K562 (cell line): ENCODE measurements around the gene DCAF7. TPM values are rescaled to one million over a fixed set of nuclear protein-coding genes. Genes with fewer than 3 reads are reported as not detected.

Experiments used
- ATAC-seq: fragments of 200-7000 bp; cut with Tn5 transposase; 3 replicates; pipeline ENCODE4 v1.9.1; 2020; ENCODE audit warnings: moderate library complexity
- BruUV-seq: library from RNA; stranded (reverse); fragments of 400-500 nt; replicated peaks from 2 replicates; lab custom pipeline; 2021; lab: Mats Ljungman, UMichigan
- CTCF ChIA-PET: fragments of 300-600 bp; formaldehyde crosslinking; extraction: SDS; loops from one replicate; lab custom pipeline; 2021; ENCODE audit warnings: low intra/inter-chr PET ratio; lab: Yijun Ruan, JAX
- POLR2A ChIA-PET: fragments of 300-600, 350-650 bp; sonication (Branson Sonifier 250); formaldehyde crosslinking; extraction: SDS; loops from one replicate; lab custom pipeline; 2021; ENCODE audit warnings: antibody characterized with exemption, inconsistent platforms; lab: Yijun Ruan, JAX
- DNase-seq, 4 experiments: peaks; one replicate each; pipeline versions ENCODE4 v3.0.0 to v3.0.0-alpha.2; 2011 to 2018; ENCODE audit warnings: low spot score in 3 of 4, mixed read lengths in 3 of 4; ENCODE audit errors: extremely low read depth in 1 of 4
- FAIRE-seq: peaks from 2 replicates; lab custom pipeline; 2011; peaks lifted over from hg19 to GRCh38; lab: Jason Lieb, UNC
- H2AFZ ChIP-seq: 2 replicates; pipeline ENCODE4 v1.6.0; 2011; ENCODE audit warnings: low read depth, low read length, control low read depth, inconsistent platforms
- H3K27ac ChIP-seq: fragments of 200-600 bp; 3 replicates; pipeline ENCODE4 v1.8.0; 2011; ENCODE audit warnings: low read depth, mild to moderate bottlenecking, control low read depth, inconsistent platforms, low read length, moderate library complexity, mixed read lengths; ENCODE audit errors: extremely low read depth
- H3K27me3 ChIP-seq, 2 experiments: fragments of 300-600 bp in 1 of 2; 2 replicates in 1 of 2; 3 replicates in 1 of 2; pipeline versions ENCODE4 v1.6.0 to v1.8.0; 2011; ENCODE audit warnings: inconsistent platforms in 2 of 2, low read length in 2 of 2, mild to moderate bottlenecking in 1 of 2, mixed read lengths in 1 of 2, moderate library complexity in 1 of 2; ENCODE audit not compliant: control insufficient read depth in 2 of 2, insufficient read depth in 2 of 2
- H3K36me3 ChIP-seq: fragments of 300-600 bp; 3 replicates; pipeline ENCODE4 v1.8.0; 2011; ENCODE audit warnings: mild to moderate bottlenecking, low read length, inconsistent platforms; ENCODE audit not compliant: control insufficient read depth, insufficient read depth
- H3K4me1 ChIP-seq, 2 experiments: fragments of 200-600 bp in 1 of 2; replicated peaks in 1 of 2; 2 replicates in 1 of 2; 3 replicates in 1 of 2; pipeline versions ENCODE4 v1.5.1 to v1.8.0; 2011; ENCODE audit warnings: inconsistent platforms in 2 of 2, low read length in 2 of 2, mild to moderate bottlenecking in 1 of 2, mixed read lengths in 1 of 2, moderate library complexity in 1 of 2; ENCODE audit not compliant: control insufficient read depth in 2 of 2, insufficient read depth in 2 of 2
- H3K4me2 ChIP-seq: 2 replicates; pipeline ENCODE4 v1.6.1; 2011; ENCODE audit warnings: low read length, control low read depth, inconsistent platforms, mixed read lengths; ENCODE audit not compliant: insufficient read depth
- H3K4me3 ChIP-seq: fragments of 200-600 bp; sonication (generic), shearing (Covaris generic); 2 replicates; pipeline ENCODE4 v1.5.1; 2016; ENCODE audit warnings: control low read depth, inconsistent platforms
- H3K79me2 ChIP-seq: fragments of 200-600 bp; 3 replicates; pipeline ENCODE4 v1.8.0; 2011; ENCODE audit warnings: low read length, inconsistent platforms; ENCODE audit not compliant: control insufficient read depth, insufficient read depth
- H3K9ac ChIP-seq, 2 experiments: 2 replicates each; pipeline versions ENCODE4 v1.6.0 to v1.6.1; 2011; ENCODE audit warnings: low read depth in 2 of 2, low read length in 2 of 2, control low read depth in 1 of 2, inconsistent platforms in 1 of 2, mild to moderate bottlenecking in 1 of 2, mixed read lengths in 1 of 2; ENCODE audit not compliant: insufficient read depth in 1 of 2
- H3K9me1 ChIP-seq: one replicate; pipeline ENCODE4 v1.6.0; 2011; ENCODE audit warnings: inconsistent platforms, mild to moderate bottlenecking, low read length, moderate library complexity; ENCODE audit not compliant: control insufficient read depth, insufficient read depth
- H3K9me3 ChIP-seq: replicated peaks from 2 replicates; pipeline ENCODE4 v1.5.1; 2011; ENCODE audit warnings: low read depth, low read length, inconsistent platforms; ENCODE audit not compliant: control insufficient read depth, insufficient read depth
- H4K20me1 ChIP-seq: replicated peaks from 2 replicates; pipeline ENCODE4 v1.6.1; 2011; ENCODE audit warnings: low read length, inconsistent platforms, mixed read lengths; ENCODE audit not compliant: control insufficient read depth, insufficient read depth
- CBX2 ChIP-seq: fragments of 200-600 bp; sonication (generic); IDR thresholded peaks from one replicate; pipeline ENCODE4 v1.6.1; 2012; ENCODE audit warnings: mild to moderate bottlenecking, low read length, inconsistent platforms; ENCODE audit not compliant: insufficient read depth, poor library complexity, severe bottlenecking
- CBX3 ChIP-seq, 2 experiments: IDR thresholded peaks; 1 replicate in 1 of 2; 2 replicates in 1 of 2; pipeline ENCODE4 v1.6.1; 2012; ENCODE audit warnings: inconsistent platforms in 2 of 2, low read length in 2 of 2, borderline replicate concordance in 1 of 2, control low read depth in 1 of 2
- CEBPG ChIP-seq, 3 experiments: fragments of 200-800 bp in 1 of 3; sonication (Bioruptor generic) in 1 of 3; sonication (generic) in 1 of 3; formaldehyde crosslinking in 1 of 3; IDR thresholded peaks in 2 of 3; conservative IDR thresholded peaks in 1 of 3; 2 replicates each; pipeline versions ENCODE4 v1.6.1 to v1.8.0; 2016 to 2022; ENCODE audit warnings: missing compliant biosample characterization in 2 of 3, missing genetic modification characterization in 2 of 3, mild to moderate bottlenecking in 1 of 3, missing genetic modification reagents in 1 of 3
- DLX4 ChIP-seq: fragments of 250-450 bp; sonication (Bioruptor Pico); IDR thresholded peaks from 2 replicates; pipeline ENCODE4 v1.6.1; 2021; ENCODE audit warnings: mild to moderate bottlenecking
- EGR1 ChIP-seq: fragments of 450-650 bp; conservative IDR thresholded peaks from 2 replicates; pipeline ENCODE4 v1.6.1; 2017; ENCODE audit warnings: mild to moderate bottlenecking
- HDAC6 ChIP-seq: IDR thresholded peaks from 2 replicates; pipeline ENCODE4 v1.6.1; 2012; ENCODE audit warnings: low read depth, mild to moderate bottlenecking, control low read depth, inconsistent platforms, low read length, moderate library complexity
- HMBOX1 ChIP-seq: sonication (generic); IDR thresholded peaks from 2 replicates; pipeline ENCODE4 v1.6.1; 2016
- HOXB6 ChIP-seq: fragments of 250-450 bp; sonication (Bioruptor Pico); IDR thresholded peaks from 2 replicates; pipeline ENCODE4 v1.5.1; 2022; ENCODE audit warnings: mild to moderate bottlenecking, borderline replicate concordance
- MAFF ChIP-seq: IDR thresholded peaks from 2 replicates; pipeline ENCODE4 v1.6.1; 2012; ENCODE audit warnings: low read length, improper control_type of control experiment
- MAX ChIP-seq: sonication (generic); formaldehyde crosslinking; IDR thresholded peaks from 2 replicates; pipeline ENCODE4 v1.9.0; 2022; ENCODE audit warnings: mild to moderate bottlenecking, missing genetic modification reagents
- MTF1 ChIP-seq: fragments of 250-450 bp; sonication (Bioruptor Pico); IDR thresholded peaks from 2 replicates; pipeline ENCODE4 v1.9.0; 2021; ENCODE audit warnings: moderate library complexity, mild to moderate bottlenecking, inconsistent platforms, borderline replicate concordance
- STAT5A ChIP-seq: IDR thresholded peaks from 2 replicates; pipeline ENCODE4 v1.6.1; 2012; ENCODE audit warnings: low read length, inconsistent platforms, borderline replicate concordance
- TAF1 ChIP-seq: IDR thresholded peaks from 2 replicates; pipeline ENCODE4 v1.6.1; 2011; ENCODE audit warnings: mild to moderate bottlenecking, low read length, moderate library complexity; ENCODE audit not compliant: insufficient read depth, control insufficient read depth, severe bottlenecking; ENCODE audit errors: extremely low read depth
- TSC22D4 ChIP-seq: fragments of 450-650 bp; IDR thresholded peaks from 2 replicates; pipeline ENCODE4 v1.6.1; 2016; ENCODE audit warnings: missing genetic modification characterization, missing biosample characterization, control low read depth
- ZEB2 ChIP-seq: fragments of 450-650 bp; IDR thresholded peaks from 2 replicates; pipeline ENCODE4 v1.6.1; 2016
- ZNF174 ChIP-seq: fragments of 250-450 bp; sonication (Bioruptor Pico); IDR thresholded peaks from 2 replicates; pipeline ENCODE4 v1.4.0; 2020; ENCODE audit warnings: mild to moderate bottlenecking
- ZNF445 ChIP-seq: fragments of 250-450 bp; sonication (Bioruptor Pico); IDR thresholded peaks from 2 replicates; pipeline ENCODE4 v1.4.0; 2020; ENCODE audit warnings: low read depth, mild to moderate bottlenecking, moderate library complexity
- in situ Hi-C: fragments of 300-500 bp; cut with MboI; formaldehyde crosslinking; loops from 4 replicates; pipeline ENCODE4 v1.15.0; 2018; ENCODE audit warnings: inconsistent platforms, mixed read lengths
- intact Hi-C: fragments of 100-400 bp; cut with micrococcal nuclease; formaldehyde crosslinking; loops from 2 replicates; pipeline ENCODE4 v1.14.2; 2022
- polyA plus RNA-seq, 8 experiments: library from polyadenylated mRNA; depleted of rRNA in 4 of 8; stranded (reverse) in 5 of 8; unstranded in 3 of 8; fragments of >200 nt; fragmentation: Nextera tagmentation in 2 of 8; fragmentation: Illumina TruSeq in 1 of 8; extraction: Ambion mirVana in 2 of 8; extraction: Trizol in 1 of 8; gene quantifications; 2 replicates each; pipeline versions ENCODE4 v1.2.1 to v1.2.3, GENCODE V29; 2011 to 2014; ENCODE audit warnings: inconsistent platforms in 1 of 8, missing spikeins in 1 of 8
- total RNA-seq, 7 experiments: library from RNA; depleted of rRNA in 6 of 7; stranded (reverse); fragments of >200 nt in 6 of 7; fragmentation: Illumina TruSeq in 2 of 7; extraction: Trizol in 2 of 7; gene quantifications; 2 replicates each; pipeline versions ENCODE4 v1.2.1 to v1.2.3, GENCODE V29; 2011 to 2021; ENCODE audit warnings: low replicate concordance in 1 of 7

The DCAF7 gene
- total and polyA plus RNA-seq, 9 of the 15 experiments (the other 6 are each of a cell fraction or from before 2014, with no cell fraction given), result 30.8 to 123 (median 40.2) TPM

- no peak for TF ChIP-seq CEBPG (CRISPR knock-in tag; IDR thresholded peaks at IDR 0.05)
- TF ChIP-seq CEBPG (tag; conservative IDR thresholded peaks at IDR 0.05 in 1 of 2, IDR thresholded peaks at IDR 0.05 in 1 of 2), result no peak
- no peak for TF ChIP-seq MTF1 (CRISPR knock-in tag)
- no peak for TF ChIP-seq ZNF174
- no peak for TF ChIP-seq CBX3 (IDR thresholded peaks at IDR 0.05; ENCODE audit: borderline replicate concordance in 1 of 2, low read length in 2 of 2)
- no peak for TF ChIP-seq ZNF445 (CRISPR knock-in tag)
- TF ChIP-seq, all 486 proteins: peak for 0
Observed at GRCh38 chr17:63542942-63543821, 7.1 kb upstream of the DCAF7 start (continued).

- intact Hi-C loops, result no loop called here
- no peak for FAIRE-seq
- ChIA-PET POLR2A (interaction anchor here (0.6 to 0.8 kb wide), 3 partner anchors 11 to 82 kb away, joined by 3 to 4 read pairs (median 3); no protein-coding TSS in a partner anchor), CTCF (no interaction called here)
- no peaks in the 10 kb centered on the region for H3K36me3 ChIP-seq
- H3K9me3 ChIP-seq, result no peaks in the 10 kb centered on the region
- peaks cover 0 to 12% of the 10 kb centered on the region in 2 experiments; a peak in 2 of 5 replicates for H3K4me1 ChIP-seq
- H3K4me3 ChIP-seq, result no peak overlapping the region
- peak overlapping the region in 1 of 2 experiments; percentile 51; a peak in 1 of 4 replicates for H3K9ac ChIP-seq
- H3K27me3 ChIP-seq, result peaks cover 6 to 12% of the 10 kb centered on the region in 2 experiments; a peak in 3 of 5 replicates
- H3K27ac ChIP-seq, result no peak overlapping the region
- no peak overlapping the region for H2AFZ ChIP-seq
- BruUV-seq, result no TSS peak
- no peak for ATAC-seq
- in situ Hi-C loops, result no loop called here
- H3K79me2 ChIP-seq, result no peaks in the 10 kb centered on the region
- H4K20me1 ChIP-seq, result no peaks in the 10 kb centered on the region
- H3K9me1 ChIP-seq, result no peaks in the 10 kb centered on the region
- TF ChIP-seq HMBOX1, result no peak
- TF ChIP-seq DLX4 (CRISPR knock-in tag), result no peak
- TF ChIP-seq CBX2, result no peak
- TF ChIP-seq ZEB2, result no peak
- TF ChIP-seq MAFF, result no peak
- TF ChIP-seq HOXB6 (CRISPR knock-in tag), result no peak
- TF ChIP-seq EGR1, result no peak
- TF ChIP-seq TSC22D4 (tag), result no peak
- no peak for TF ChIP-seq HDAC6
- TF ChIP-seq MAX (CRISPR knock-in tag), result no peak
- TF ChIP-seq STAT5A, result no peak
- TF ChIP-seq TAF1, result no peak
- H3K4me2 ChIP-seq, result no peak overlapping the region
- DNase-seq, result no peak
Observed at GRCh38 chr17:63543822-63544420, 6.4 kb upstream of the DCAF7 start.
